Peyer's patch (tissue), 4 donors: ENCODE data around the gene RXRG.

Experiments
- CTCF ChIP-seq, 6 experiments: fragments of 450-650 bp in 4 of 6; fragments of 200-600 bp in 2 of 6; sonication (generic) in 1 of 6; IDR thresholded peaks; one replicate each; pipeline ENCODE4 v1.5.1; 2017 to 2019; ENCODE audit warnings: antibody characterized with exemption in 6 of 6, mild to moderate bottlenecking in 3 of 6, moderate library complexity in 1 of 6
- POLR2A ChIP-seq, 2 donors: fragments of 450-650 bp; IDR thresholded peaks; one replicate each; pipeline ENCODE4 v1.5.1; 2017; ENCODE audit warnings: antibody characterized with exemption in 2 of 2, mild to moderate bottlenecking in 2 of 2, moderate library complexity in 2 of 2

DNA sequence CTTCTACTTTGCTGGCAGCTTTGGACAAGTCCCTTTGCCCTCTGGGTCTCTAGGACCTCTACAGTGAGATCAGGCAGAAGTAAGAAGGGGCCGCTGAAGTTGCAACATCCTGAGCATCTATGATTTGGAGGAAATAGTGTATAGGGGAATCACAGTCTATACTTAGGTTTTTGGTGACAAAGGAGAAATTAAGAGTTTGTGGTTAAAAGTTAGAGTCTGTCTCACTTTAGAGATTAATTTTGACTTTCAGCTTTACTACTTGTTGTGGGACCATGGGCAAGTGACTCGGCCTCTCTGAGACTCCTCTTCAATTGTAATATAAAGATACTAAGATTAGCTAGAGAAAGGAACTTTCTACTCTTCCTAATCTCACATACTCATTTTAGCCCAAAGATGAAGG lies 55.3 kb downstream of the RXRG start:
- TF ChIP-seq CTCF (IDR thresholded peaks at IDR 0.05): no peak
- TF ChIP-seq POLR2A (IDR thresholded peaks at IDR 0.05): no peak
